Measurements from ENCODE around the gene ITGA6. TPM values are rescaled to one million over a fixed set of nuclear protein-coding genes. Genes with fewer than 3 reads are reported as not detected.

Gene ITGA6
- total RNA-seq (2021; ENCODE audit: unreplicated experiment) (75.9 TPM), Bru-seq, nascent RNA (percentile 74 among the genes with signal in this experiment), BruChase-seq, experiment 1, labeled RNA remaining after a 2-hour chase (percentile 74 among the genes with signal in this experiment), BruChase-seq, experiment 2, labeled RNA remaining after a 6-hour chase (percentile 87 among the genes with signal in this experiment)
- polyA plus RNA-seq (2012; ENCODE audit: insufficient read length): 41.0 TPM
- long read RNA-seq, full-length matches to known transcripts: 167 of 276 reads
- long read RNA-seq, partial matches to known transcripts: 53 of 276 reads
- long read RNA-seq, other reads (novel, unspliced or antisense): 56 of 276 reads

DNA sequence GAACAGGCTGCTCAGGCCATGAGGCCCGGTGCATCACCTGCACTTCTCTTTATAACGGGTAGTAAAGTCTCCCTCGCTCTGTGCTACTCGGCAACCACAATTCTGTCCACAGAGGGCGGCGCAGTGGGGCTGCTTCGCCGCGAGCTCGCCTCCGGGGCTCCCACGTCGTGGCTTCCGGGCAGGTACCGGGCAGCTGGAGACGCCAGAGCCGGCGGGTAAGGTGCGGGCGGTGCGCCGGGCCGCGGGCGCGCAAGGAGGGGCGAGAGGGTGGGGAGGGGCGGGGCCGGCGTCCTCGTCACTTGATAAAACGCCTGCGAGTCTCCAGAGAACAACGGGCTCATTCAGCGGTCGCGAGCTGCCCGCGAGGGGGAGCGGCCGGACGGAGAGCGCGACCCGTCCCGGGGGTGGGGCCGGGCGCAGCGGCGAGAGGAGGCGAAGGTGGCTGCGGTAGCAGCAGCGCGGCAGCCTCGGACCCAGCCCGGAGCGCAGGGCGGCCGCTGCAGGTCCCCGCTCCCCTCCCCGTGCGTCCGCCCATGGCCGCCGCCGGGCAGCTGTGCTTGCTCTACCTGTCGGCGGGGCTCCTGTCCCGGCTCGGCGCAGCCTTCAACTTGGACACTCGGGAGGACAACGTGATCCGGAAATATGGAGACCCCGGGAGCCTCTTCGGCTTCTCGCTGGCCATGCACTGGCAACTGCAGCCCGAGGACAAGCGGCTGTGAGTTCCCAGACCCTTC lies at the start of gene ITGA6:
Gene ITGA6 (plus strand): TSS at position 331 of the 734 bp plus-strand sequence.
- peak within 1 kb of the TSS; percentile 79 to 84 for H3K4me3 ChIP-seq (ENCODE audit: low read depth in 2 of 2, low read length in 2 of 2)
- H3K27ac ChIP-seq (ENCODE audit: low read length): peak within 1 kb of the TSS; percentile 74
- ChIA-PET POLR2A (interaction anchor here (0.5 to 0.8 kb wide), 2 partner anchors 13 to 1391 kb away, joined by 3 read pairs; no protein-coding TSS in a partner anchor), CTCF (interaction anchor here (0.6 to 2.5 kb wide), 3 partner anchors 28 to 201 kb away, joined by 6 to 14 read pairs (median 8); no protein-coding TSS in a partner anchor)
- TF ChIP-seq TCF7L2 (IDR thresholded peaks at IDR 0.05; ENCODE audit: low read depth, low read length) (no peak), SIN3A (IDR thresholded peaks at IDR 0.05; ENCODE audit: borderline replicate concordance, insufficient read depth, low read depth, low read length) (peak; percentile 70; the same call in 1 of the 2 replicates), POLR2AphosphoS5 (IDR thresholded peaks at IDR 0.05; ENCODE audit: low read depth, low read length) (peak; percentile 69; the same call in 1 of the 2 replicates)
- TF ChIP-seq, protein P1, sequence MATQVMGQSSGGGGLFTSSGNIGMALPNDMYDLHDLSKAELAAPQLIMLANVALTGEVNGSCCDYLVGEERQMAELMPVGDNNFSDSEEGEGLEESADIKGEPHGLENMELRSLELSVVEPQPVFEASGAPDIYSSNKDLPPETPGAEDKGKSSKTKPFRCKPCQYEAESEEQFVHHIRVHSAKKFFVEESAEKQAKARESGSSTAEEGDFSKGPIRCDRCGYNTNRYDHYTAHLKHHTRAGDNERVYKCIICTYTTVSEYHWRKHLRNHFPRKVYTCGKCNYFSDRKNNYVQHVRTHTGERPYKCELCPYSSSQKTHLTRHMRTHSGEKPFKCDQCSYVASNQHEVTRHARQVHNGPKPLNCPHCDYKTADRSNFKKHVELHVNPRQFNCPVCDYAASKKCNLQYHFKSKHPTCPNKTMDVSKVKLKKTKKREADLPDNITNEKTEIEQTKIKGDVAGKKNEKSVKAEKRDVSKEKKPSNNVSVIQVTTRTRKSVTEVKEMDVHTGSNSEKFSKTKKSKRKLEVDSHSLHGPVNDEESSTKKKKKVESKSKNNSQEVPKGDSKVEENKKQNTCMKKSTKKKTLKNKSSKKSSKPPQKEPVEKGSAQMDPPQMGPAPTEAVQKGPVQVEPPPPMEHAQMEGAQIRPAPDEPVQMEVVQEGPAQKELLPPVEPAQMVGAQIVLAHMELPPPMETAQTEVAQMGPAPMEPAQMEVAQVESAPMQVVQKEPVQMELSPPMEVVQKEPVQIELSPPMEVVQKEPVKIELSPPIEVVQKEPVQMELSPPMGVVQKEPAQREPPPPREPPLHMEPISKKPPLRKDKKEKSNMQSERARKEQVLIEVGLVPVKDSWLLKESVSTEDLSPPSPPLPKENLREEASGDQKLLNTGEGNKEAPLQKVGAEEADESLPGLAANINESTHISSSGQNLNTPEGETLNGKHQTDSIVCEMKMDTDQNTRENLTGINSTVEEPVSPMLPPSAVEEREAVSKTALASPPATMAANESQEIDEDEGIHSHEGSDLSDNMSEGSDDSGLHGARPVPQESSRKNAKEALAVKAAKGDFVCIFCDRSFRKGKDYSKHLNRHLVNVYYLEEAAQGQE (IDR thresholded peaks at IDR 0.05; ENCODE audit: insufficient read depth in 1 of 2, low read depth in 2 of 2, low read length in 1 of 2): no peak
- TF ChIP-seq, protein P2, sequence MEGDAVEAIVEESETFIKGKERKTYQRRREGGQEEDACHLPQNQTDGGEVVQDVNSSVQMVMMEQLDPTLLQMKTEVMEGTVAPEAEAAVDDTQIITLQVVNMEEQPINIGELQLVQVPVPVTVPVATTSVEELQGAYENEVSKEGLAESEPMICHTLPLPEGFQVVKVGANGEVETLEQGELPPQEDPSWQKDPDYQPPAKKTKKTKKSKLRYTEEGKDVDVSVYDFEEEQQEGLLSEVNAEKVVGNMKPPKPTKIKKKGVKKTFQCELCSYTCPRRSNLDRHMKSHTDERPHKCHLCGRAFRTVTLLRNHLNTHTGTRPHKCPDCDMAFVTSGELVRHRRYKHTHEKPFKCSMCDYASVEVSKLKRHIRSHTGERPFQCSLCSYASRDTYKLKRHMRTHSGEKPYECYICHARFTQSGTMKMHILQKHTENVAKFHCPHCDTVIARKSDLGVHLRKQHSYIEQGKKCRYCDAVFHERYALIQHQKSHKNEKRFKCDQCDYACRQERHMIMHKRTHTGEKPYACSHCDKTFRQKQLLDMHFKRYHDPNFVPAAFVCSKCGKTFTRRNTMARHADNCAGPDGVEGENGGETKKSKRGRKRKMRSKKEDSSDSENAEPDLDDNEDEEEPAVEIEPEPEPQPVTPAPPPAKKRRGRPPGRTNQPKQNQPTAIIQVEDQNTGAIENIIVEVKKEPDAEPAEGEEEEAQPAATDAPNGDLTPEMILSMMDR (IDR thresholded peaks at IDR 0.05): peak; percentile 17
- in situ Hi-C loops (cut with HindIII; ENCODE audit: low pct_unique_long_range_greater_than_20kb, low sequenced_read_pairs) (no loop called here), intact Hi-C loops (cut with micrococcal nuclease; ENCODE audit: unreplicated experiment) (loop anchor here (1.0 kb wide), 1 partner anchor 34 kb away; no protein-coding TSS in a partner anchor)
- no peaks in the 10 kb centered on the region for H3K27me3 ChIP-seq (ENCODE audit: control insufficient read depth, insufficient read depth, low read length)
- H3K9me3 ChIP-seq (ENCODE audit: control insufficient read depth, insufficient read depth, low read depth, low read length): no peaks in the 10 kb centered on the region
- no peak for DNase-seq (ENCODE audit: low read depth, low spot score)
- H3K4me1 ChIP-seq (ENCODE audit: control insufficient read depth, insufficient read depth, low read length): peaks cover 22% of the 10 kb centered on the region
- no TSS peak for BruUV-seq (replicated peaks)
- peak; percentile 93 for ATAC-seq
- peaks cover 3% of the 10 kb centered on the region; the same call in 1 of the 2 replicates for H3K36me3 ChIP-seq (ENCODE audit: control insufficient read depth, insufficient read depth, low read length)

DNA sequence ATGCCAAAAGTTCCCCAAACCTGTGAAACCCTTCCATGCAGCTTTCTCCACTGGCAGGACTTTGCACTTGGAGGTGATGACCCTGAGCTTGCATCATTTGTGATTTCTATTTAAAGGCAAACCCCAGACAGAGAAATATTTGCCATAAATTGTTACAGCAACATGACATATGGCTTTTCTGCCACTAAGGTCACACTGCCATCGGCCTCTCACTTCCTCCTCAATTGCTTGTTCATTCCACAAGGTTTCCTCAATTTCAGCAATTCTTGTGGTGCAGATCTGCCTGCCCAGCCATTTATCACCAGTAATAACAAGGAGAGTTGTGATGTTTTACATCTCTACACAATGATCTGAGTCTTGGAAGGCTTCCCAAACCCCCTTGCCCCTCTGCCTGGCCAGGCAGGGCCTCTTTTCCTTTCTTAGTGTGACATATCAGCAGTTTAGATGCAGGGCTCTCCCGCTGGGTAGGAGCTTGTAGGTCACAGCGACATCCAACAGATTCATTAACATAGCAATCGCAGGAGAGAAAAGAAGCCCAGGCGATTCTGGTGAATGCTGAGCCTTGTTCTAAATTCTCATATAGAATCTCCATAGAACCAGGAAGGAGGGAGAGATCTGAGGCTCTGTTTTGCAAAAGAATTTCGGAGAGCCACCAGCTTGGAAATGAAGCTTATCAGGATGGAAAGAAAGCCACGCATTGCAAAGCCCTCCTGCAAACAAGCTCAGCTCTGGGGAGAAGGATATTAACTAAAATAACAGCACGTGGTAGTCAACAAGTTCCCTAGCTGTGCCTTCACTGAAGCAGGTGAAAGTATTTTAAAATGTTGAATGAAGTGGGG lies 46.7 kb upstream of the ITGA6 start:
- Histone ChIP-seq H3K4me1 (ENCODE audit: control insufficient read depth, insufficient read depth, low read length) (no peaks in the 10 kb centered on the region), H3K27ac (ENCODE audit: low read length) (no peak overlapping the region), H3K27me3 (ENCODE audit: control insufficient read depth, insufficient read depth, low read length) (peaks cover 2% of the 10 kb centered on the region; the same call in 1 of the 2 replicates), H3K36me3 (ENCODE audit: control insufficient read depth, insufficient read depth, low read length) (no peaks in the 10 kb centered on the region), H3K9me3 (ENCODE audit: control insufficient read depth, insufficient read depth, low read depth, low read length) (no peaks in the 10 kb centered on the region), H3K4me3 (ENCODE audit: low read depth in 2 of 2, low read length in 2 of 2) (no peak overlapping the region)
- in situ Hi-C loops (cut with HindIII; ENCODE audit: low pct_unique_long_range_greater_than_20kb, low sequenced_read_pairs): no loop called here
- CTCF ChIA-PET: no interaction called here
- no peak for DNase-seq (ENCODE audit: low read depth, low spot score)
- TF ChIP-seq, protein P2 (IDR thresholded peaks at IDR 0.05): no peak
- TF ChIP-seq TCF7L2 (IDR thresholded peaks at IDR 0.05; ENCODE audit: low read depth, low read length) (no peak), POLR2AphosphoS5 (IDR thresholded peaks at IDR 0.05; ENCODE audit: low read depth, low read length) (no peak), SIN3A (IDR thresholded peaks at IDR 0.05; ENCODE audit: borderline replicate concordance, insufficient read depth, low read depth, low read length) (no peak)
- TF ChIP-seq, protein P1 (IDR thresholded peaks at IDR 0.05; ENCODE audit: insufficient read depth in 1 of 2, low read depth in 2 of 2, low read length in 1 of 2): no peak
- POLR2A ChIA-PET: no interaction called here
- ATAC-seq: no peak
- no TSS peak for BruUV-seq (replicated peaks)
- intact Hi-C loops (cut with micrococcal nuclease; ENCODE audit: unreplicated experiment): no loop called here
